A673 (cell line): ENCODE measurements around the gene SPDEF. TPM values are rescaled to one million over a fixed set of nuclear protein-coding genes. Genes with fewer than 3 reads are reported as not detected.

ENCODE experiments used
- BruUV-seq: library from RNA; stranded (reverse); fragments of 400-500 nt; replicated peaks from 2 replicates; lab custom pipeline; 2021; lab: Mats Ljungman, UMichigan
- CTCF ChIA-PET: fragments of 300-600 bp; sonication (Branson Sonifier 250); formaldehyde crosslinking; loops from one replicate; lab custom pipeline; 2022; ENCODE audit warnings: antibody characterized with exemption; lab: Charles Lee
- POLR2A ChIA-PET: fragments of 300-600 bp; sonication (Branson Sonifier 250); formaldehyde crosslinking; loops from one replicate; lab custom pipeline; 2022; ENCODE audit warnings: antibody characterized with exemption; ENCODE audit not compliant: low non-redundant PET; lab: Charles Lee
- DNase-seq: peaks from one replicate; pipeline ENCODE4 v3.0.0-alpha.2; 2015; ENCODE audit warnings: low spot score
- H3K27ac ChIP-seq: fragments of 200-600 bp; sonication (generic); 2 replicates; pipeline ENCODE4 v1.5.1; 2016; ENCODE audit warnings: mixed run types, low read depth, mild to moderate bottlenecking, mixed read lengths, antibody characterized with exemption, low read length; ENCODE audit not compliant: poor library complexity, severe bottlenecking
- H3K27me3 ChIP-seq: fragments of 200-600 bp; sonication (generic); replicated peaks from 2 replicates; pipeline ENCODE4 v1.6.1; 2017; ENCODE audit warnings: mixed run types, low read depth, mild to moderate bottlenecking, mixed read lengths, antibody characterized with exemption, low read length; ENCODE audit not compliant: insufficient read depth, poor library complexity
- H3K36me3 ChIP-seq: fragments of 200-600 bp; sonication (generic); 2 replicates; pipeline ENCODE4 v1.6.1; 2016; ENCODE audit warnings: mixed run types, mild to moderate bottlenecking, mixed read lengths, antibody characterized with exemption, low read length; ENCODE audit not compliant: insufficient read depth, poor library complexity, severe bottlenecking
- H3K4me1 ChIP-seq: fragments of 200-600 bp; sonication (generic); 2 replicates; pipeline ENCODE4 v1.6.1; 2017; ENCODE audit warnings: mixed run types, mild to moderate bottlenecking, mixed read lengths, antibody characterized with exemption, low read length; ENCODE audit not compliant: insufficient read depth, poor library complexity, severe bottlenecking
- H3K4me3 ChIP-seq: fragments of 200-600 bp; sonication (generic); 2 replicates; pipeline ENCODE4 v1.5.1; 2016; ENCODE audit warnings: low read depth, mixed run types, mild to moderate bottlenecking, mixed read lengths, low read length; ENCODE audit not compliant: poor library complexity, severe bottlenecking
- H3K9me3 ChIP-seq: fragments of 200-600 bp; sonication (generic); 2 replicates; pipeline ENCODE4 v1.6.1; 2016; ENCODE audit warnings: mixed run types, low read depth, mild to moderate bottlenecking, mixed read lengths, antibody characterized with exemption, low read length; ENCODE audit not compliant: poor library complexity, severe bottlenecking
- CTCF ChIP-seq: fragments of 300-800, 200-600 bp; sonication (generic); conservative IDR thresholded peaks from 2 replicates; pipeline ENCODE4 v1.5.1; 2017; ENCODE audit warnings: low read depth, mild to moderate bottlenecking, antibody characterized with exemption, low read length, moderate library complexity, mixed read lengths
- EZH2 ChIP-seq: fragments of 200-600 bp; sonication (generic); IDR thresholded peaks from 2 replicates; pipeline ENCODE4 v1.6.1; 2017; ENCODE audit warnings: borderline replicate concordance, low read depth, mild to moderate bottlenecking, mixed read lengths, antibody characterized with exemption, low read length; ENCODE audit not compliant: poor library complexity, severe bottlenecking
- intact Hi-C: fragments of 100-400 bp; cut with micrococcal nuclease; formaldehyde crosslinking; loops from one replicate; pipeline ENCODE4 v1.10.0; 2022; ENCODE audit not compliant: unreplicated experiment
- total RNA-seq: library from RNA; stranded (reverse); gene quantifications from 2 replicates; pipeline ENCODE4 v1.2.3, GENCODE V29; 2021

Gene SPDEF
- total RNA-seq, 1 experiment from 2014 or later = not detected

GRCh38 chr6:34524499-34524898, 31.6 kb downstream of the SPDEF start:
- BruUV-seq = no TSS peak
- H3K36me3 ChIP-seq = no peaks in the 10 kb centered on the region
- intact Hi-C loops = no loop called here
- H3K4me1 ChIP-seq = peaks cover 7% of the 10 kb centered on the region
- TF ChIP-seq EZH2 = no peak
- no peak for TF ChIP-seq CTCF
- CTCF ChIA-PET = no interaction called here
- H3K27me3 ChIP-seq = no peaks in the 10 kb centered on the region
- no peak overlapping the region for H3K27ac ChIP-seq
- H3K9me3 ChIP-seq = no peaks in the 10 kb centered on the region
- POLR2A ChIA-PET = interaction anchor here (0.5 kb wide), 1 partner anchor 22 kb away, joined by 7 read pairs; no protein-coding TSS in a partner anchor
- no peak for DNase-seq
- H3K4me3 ChIP-seq = no peak overlapping the region

- H3K9me3 ChIP-seq = no peaks in the 10 kb centered on the region
- BruUV-seq = no TSS peak
- no peak for DNase-seq
- ChIA-PET POLR2A (no interaction called here), CTCF (no interaction called here)
- no peak overlapping the region for H3K27ac ChIP-seq
- H3K36me3 ChIP-seq = no peaks in the 10 kb centered on the region
- no peak for TF ChIP-seq CTCF
- TF ChIP-seq EZH2 = no peak
- H3K4me3 ChIP-seq = no peak overlapping the region
- intact Hi-C loops = no loop called here
- H3K27me3 ChIP-seq = no peaks in the 10 kb centered on the region
- H3K4me1 ChIP-seq = peaks cover 7% of the 10 kb centered on the region
Measured at GRCh38 chr6:34523441-34524206, 32.5 kb downstream of the SPDEF start.

GRCh38 chr6:34522761-34523160, 33.4 kb downstream of the SPDEF start:
- Histone ChIP-seq H3K9me3 (no peaks in the 10 kb centered on the region), H3K27me3 (no peaks in the 10 kb centered on the region), H3K4me1 (peaks cover 7% of the 10 kb centered on the region), H3K4me3 (no peak overlapping the region), H3K36me3 (no peaks in the 10 kb centered on the region), H3K27ac (no peak overlapping the region)
- no TSS peak for BruUV-seq
- DNase-seq = no peak
- TF ChIP-seq EZH2 (no peak), CTCF (no peak)
- POLR2A ChIA-PET = no interaction called here
- CTCF ChIA-PET = no interaction called here
- intact Hi-C loops = no loop called here
